COLO668 (cell line): Measurements from ENCODE around the gene BICD1.

Experiments used
- DNase-seq: peaks from one replicate; lab custom pipeline; 2025; ENCODE audit not compliant: unreplicated experiment; lab: John Stamatoyannopoulos, UW

Gene BICD1

GRCh38 chr12:32100888-32101287, 5.8 kb upstream of the BICD1 start:
- no peak for DNase-seq

- no peak for DNase-seq
Observed at GRCh38 chr12:32102234-32102633, 4.4 kb upstream of the BICD1 start.

DNA sequence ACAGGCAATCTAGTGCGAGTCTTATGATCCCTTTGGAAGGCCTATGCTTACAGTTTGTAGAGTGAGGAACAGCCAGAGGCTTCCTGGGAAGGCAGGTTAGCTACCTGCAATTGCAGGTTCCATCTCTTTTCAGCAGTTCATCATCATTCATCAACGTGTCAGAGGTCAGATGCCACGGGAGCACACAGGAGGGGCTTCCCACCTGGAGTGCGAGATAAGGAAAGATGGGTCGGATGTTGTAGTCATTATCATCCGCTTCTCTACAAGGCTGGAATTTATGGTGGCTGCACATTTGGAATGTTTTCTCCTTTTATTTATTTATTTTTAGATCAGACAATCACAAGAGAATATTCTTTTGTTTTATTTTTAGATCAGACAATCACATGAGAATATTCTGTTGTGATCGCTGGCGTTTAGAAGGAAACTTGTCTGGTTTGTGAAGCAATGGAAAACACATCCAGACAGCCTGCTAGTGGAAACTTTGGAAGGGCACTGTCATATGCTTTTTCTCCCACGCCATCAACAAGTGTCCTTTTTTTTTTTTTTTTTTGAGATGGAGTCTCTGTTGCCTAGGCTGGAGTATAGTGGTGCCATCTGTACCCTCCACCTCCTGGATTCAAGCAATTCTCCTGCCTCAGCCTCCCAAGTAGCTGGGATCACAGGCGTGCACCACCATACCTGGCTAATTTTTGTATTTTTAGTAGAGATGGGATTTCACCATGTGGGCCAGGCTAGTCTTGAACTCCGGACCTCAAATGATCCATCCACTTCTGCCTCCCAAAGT, 1.9 kb upstream of the BICD1 start:
- no peak for DNase-seq

GRCh38 chr12:32105986-32106516, 596 bp upstream of the BICD1 start:
- DNase-seq: no peak

GRCh38 chr12:32107359-32108267, 966 bp downstream of the BICD1 start:
- peak; percentile 24 for DNase-seq

GRCh38 chr12:32108787-32109186, 2.1 kb downstream of the BICD1 start:
- DNase-seq: no peak

- DNase-seq: no peak
Observed at GRCh38 chr12:32110417-32110816, 3.8 kb downstream of the BICD1 start.

DNA sequence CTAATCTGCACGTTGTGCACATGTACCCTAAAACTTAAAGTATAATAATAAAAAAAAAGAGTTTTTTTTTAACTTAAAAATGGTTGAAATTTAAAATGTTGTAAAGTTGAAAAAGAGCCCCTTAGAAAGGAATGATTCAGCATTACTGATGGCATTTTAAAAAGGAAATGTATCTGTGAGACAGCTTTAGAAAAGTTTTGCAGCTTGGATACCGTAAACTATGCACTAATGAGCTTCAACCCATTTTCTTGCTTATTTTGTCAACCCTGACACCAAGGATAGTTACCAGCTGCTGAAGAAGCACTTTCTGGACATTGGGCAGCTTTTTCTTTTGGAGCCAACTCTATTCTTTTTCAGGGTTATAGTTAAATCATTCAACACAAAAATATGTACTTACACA, 4.3 kb downstream of the BICD1 start:
- DNase-seq: no peak

DNA sequence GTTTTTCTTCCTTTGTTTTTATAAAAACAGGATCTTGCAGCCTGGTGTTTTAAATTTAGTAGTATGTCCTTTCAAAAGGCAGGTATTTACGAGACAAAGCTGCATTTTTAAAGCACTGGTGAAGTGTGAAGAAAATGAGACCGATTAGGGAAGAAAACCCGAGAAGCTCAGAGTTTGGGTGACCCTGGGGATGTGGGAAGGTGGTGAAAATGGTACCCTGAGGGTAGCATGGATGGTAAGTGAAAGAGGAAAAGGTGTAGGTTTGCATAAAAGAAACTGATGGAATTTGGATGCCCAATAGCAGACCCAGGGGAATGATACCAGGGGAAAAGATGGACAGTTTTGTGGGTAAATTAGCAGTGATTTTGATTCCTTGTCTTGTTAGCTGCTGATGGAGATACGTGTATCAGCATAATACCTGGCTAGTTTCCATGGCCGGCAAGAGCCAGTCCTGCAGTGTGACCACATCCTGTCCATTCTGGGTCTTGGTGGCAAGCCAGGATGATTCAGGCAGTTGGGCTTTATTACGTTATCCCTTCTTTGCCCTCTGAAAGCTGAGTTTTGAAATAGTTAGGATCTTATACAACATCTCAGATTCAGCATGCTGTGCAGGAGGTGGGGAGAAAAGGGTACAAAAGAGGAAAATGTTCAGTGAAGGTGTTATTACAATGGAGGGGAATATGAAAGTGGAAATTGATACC, 8.9 kb downstream of the BICD1 start:
- peak; percentile 3 for DNase-seq

- no peak for DNase-seq
Observed at GRCh38 chr12:32116897-32117296, 10.2 kb downstream of the BICD1 start.

DNA sequence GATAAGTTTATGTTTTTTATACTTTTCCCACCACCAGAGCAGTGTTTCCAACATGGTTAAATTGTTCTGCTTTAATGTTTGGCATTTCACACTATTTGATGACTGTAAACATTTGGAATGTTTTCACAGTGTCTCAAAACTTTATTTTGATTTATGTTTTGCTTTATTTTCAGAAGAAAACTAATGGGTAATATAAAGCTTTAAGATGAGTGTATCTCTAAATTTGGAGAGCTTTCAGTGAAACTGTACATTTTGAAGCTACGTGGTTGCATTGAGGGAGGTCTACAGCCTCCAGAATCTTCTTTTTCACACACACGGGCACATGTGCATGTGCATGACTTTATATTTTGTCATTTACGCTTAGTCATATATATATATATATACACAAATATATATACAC, 10.7 kb downstream of the BICD1 start:
- no peak for DNase-seq

DNA sequence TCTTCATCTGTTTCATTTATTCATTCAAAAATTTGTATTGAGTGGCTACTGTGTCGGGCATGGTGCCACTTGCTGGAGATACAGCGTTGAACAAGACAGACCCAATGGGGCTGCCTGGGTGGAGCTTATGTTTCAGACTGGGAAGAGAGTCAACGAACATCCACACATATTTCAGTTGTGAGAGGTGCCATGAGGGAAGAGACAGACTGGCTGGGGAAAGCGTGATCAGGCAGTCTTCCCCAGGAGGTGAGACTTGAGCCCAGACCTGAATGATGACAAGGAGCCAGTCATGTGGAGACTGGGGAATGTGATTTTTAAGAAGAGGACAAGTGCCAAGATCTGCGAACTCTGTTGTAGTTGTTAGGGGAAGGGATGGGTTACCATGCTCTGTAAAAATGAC, 12.2 kb downstream of the BICD1 start:
- no peak for DNase-seq

DNA sequence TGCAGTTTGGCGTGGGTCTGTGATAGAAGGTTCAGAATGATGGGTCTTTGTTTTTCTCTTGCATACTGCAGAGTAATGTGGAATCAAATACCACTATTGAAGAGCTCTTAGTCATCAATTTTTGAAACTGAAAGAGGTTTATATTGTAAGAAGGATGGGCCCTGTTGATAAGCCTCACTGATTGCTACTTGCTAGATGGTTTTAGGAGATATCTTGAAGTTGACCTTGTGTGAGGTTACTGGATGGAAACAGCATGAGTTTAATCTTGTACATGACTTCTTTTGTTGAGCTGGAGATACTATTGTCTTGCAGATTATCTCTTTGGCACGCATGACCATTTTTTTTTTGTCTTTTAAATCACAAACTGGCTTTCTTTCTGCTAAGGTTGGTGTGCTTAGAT, 13.8 kb downstream of the BICD1 start:
- no peak for DNase-seq

DNA sequence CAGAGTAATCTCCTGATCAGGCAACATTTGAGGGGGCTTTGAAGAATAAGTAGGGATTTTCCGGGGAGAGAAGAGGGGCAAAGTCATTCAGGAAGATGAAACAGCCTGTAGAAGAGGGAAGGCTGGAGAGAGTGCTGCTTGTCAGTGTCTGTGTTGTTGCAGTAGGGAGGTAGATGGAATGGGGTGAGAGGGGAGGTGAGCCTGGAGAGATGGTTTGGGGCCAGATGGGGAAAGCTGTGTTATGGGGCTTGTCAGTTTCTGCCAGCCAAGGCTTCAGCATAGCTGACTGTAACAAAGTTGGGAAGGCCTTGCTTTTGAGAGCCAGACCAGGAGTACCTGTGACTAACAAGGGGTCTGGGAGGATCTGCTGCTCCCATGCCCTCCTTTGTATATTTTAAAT, 18.0 kb downstream of the BICD1 start:
- no peak for DNase-seq

DNA sequence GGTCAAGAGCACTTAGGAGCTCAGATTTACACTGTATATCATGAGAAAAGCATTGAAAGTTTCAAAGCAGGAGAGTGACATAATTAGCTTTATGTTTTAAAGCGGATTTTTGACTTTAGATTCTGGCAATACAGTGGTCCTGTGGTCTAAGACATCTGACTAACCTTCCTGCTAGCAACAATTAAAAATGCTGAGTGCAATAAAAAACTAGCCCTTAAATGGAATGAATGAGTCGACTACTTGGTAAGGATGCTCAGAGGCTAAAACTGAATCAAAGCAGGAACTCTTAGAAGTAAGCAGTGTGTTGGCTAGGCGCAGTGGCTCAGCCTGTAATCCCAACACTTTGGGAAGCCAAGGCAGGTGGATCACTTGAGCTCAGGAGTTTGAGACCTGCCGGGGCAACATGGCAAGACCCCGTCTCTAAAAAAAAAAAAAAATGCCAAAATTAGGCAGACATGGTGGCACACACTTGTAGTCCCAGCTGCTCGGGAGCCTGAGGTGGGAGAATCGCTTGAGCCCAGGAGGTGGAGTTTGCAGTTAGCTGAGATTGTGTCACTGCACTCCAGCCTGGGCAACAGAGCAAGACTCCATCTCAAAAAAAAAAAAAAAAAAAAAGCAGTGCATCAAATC, 18.9 kb downstream of the BICD1 start:
- DNase-seq: no peak

DNA sequence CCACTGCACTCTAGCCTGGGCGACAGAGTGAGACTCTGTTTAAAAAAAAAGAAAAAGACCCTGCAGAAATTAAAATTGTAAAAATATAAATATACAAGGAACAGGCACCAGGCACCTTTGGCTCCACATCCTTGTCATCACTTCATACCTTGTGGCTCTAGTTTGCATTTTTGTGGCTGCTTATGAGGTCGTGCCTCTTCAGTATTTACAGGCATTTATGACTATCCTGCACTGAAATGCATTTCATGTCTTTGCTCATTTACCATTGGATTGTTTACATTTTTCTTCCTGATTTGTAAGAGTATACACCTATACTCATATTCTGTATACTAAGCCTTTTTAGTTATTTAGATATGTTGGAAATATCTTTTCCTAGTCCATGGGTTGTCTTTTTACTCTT, 20.1 kb downstream of the BICD1 start:
- DNase-seq: no peak

DNA sequence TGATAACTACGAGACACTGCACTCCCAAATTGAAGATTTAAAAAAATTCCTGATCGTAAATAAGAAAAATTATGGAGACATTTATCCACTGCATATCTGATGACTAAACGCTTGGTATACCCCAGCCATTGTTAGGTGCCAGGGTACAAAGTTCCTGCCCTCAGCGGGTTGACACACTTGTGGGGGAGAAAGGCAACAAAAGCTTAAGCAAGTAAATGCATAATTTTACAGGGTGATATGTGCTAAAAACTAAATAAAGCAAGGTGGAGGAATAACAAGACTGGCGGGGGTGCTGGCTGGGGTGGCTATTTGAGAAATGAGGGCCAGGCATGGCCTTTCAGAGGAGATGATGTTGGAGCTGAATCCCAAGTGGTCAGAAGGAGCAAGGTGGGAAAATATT, 25.0 kb downstream of the BICD1 start:
- DNase-seq: no peak

- no peak for DNase-seq
Observed at GRCh38 chr12:32134101-32134888, 27.6 kb downstream of the BICD1 start.

DNA sequence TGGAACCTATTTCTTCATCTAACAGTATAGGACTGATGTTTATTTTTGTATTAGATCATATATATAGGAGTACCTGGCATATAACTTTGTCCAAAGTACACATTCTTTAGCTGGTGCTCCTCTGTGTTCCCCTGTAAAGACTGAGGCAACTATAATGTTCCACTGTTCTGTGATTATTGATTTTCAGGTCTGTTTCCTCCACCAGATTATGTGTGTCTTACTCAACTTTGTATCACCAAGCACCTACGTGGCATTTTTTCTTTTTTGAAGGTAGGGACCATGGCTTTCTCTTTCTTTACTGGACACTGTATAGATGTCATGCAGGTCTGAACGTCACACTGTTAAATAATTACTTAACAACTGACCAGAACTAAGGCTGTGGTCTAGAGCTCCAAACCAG, 29.3 kb downstream of the BICD1 start:
- DNase-seq: no peak

GRCh38 chr12:32136404-32136803, 29.8 kb downstream of the BICD1 start:
- DNase-seq: no peak
